Ishikawa (cell line): ENCODE measurements around the gene POLDIP3.

Experiments used
- CEBPB ChIP-seq: IDR thresholded peaks from 2 replicates; pipeline ENCODE4 v1.6.1; 2012
- EGR1 ChIP-seq: IDR thresholded peaks from 2 replicates; pipeline ENCODE4 v1.6.1; 2012
- EP300 ChIP-seq: IDR thresholded peaks from 2 replicates; pipeline ENCODE4 v1.6.1; 2012; ENCODE audit warnings: borderline replicate concordance
- FOXM1 ChIP-seq: IDR thresholded peaks from 2 replicates; pipeline ENCODE4 v1.6.1; 2012; ENCODE audit warnings: low read depth, borderline replicate concordance
- NFIC ChIP-seq: IDR thresholded peaks from 2 replicates; pipeline ENCODE4 v1.6.1; 2012
- RAD21 ChIP-seq: IDR thresholded peaks from 2 replicates; pipeline ENCODE4 v1.6.1; 2012; ENCODE audit warnings: low read depth
- TAF1 ChIP-seq: IDR thresholded peaks from 2 replicates; pipeline ENCODE4 v1.6.1; 2012; ENCODE audit warnings: low read depth, mild to moderate bottlenecking
- TCF12 ChIP-seq: IDR thresholded peaks from 2 replicates; pipeline ENCODE4 v1.6.1; 2012; ENCODE audit warnings: low read depth
- TEAD4 ChIP-seq: IDR thresholded peaks from 2 replicates; pipeline ENCODE4 v1.6.1; 2012
- YY1 ChIP-seq: IDR thresholded peaks from 2 replicates; pipeline ENCODE4 v1.6.1; 2012; ENCODE audit warnings: low read depth
- TF ChIP-seq, protein P1 (sequence below): IDR thresholded peaks from 2 replicates; pipeline ENCODE4 v1.6.1; 2012; ENCODE audit warnings: low read depth, mild to moderate bottlenecking
- TF ChIP-seq, protein P2 (sequence below): IDR thresholded peaks from 2 replicates; pipeline ENCODE4 v1.6.1; 2012
- TF ChIP-seq, protein P3 (sequence below): IDR thresholded peaks from 2 replicates; pipeline ENCODE4 v1.6.1; 2012

DNA sequence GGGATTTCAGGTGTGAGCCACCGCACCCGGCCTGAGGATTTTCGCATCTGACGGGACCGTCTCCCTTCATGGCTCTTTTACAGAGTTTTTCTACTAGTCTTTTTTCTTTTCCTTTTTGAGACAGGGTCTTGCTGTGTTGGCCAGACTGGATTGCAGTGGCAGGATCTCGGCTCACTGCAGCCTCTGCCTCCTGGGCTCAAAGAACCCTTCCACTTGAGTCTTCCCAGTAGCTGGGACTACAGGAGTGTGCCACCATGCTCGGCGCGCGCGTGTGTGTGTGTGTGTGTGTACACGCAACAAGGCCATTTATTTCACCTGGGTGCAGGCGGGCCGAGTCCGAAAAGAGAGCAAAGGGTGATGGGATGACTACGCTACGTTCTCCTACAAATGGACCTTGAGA is 50.0 kb downstream of the POLDIP3 start:
- TF ChIP-seq EP300 (no peak), RAD21 (no peak), NFIC (no peak), TCF12 (no peak), YY1 (no peak), CEBPB (no peak), TEAD4 (no peak), EGR1 (no peak), TAF1 (no peak), FOXM1 (no peak)
- TF ChIP-seq, protein P1, sequence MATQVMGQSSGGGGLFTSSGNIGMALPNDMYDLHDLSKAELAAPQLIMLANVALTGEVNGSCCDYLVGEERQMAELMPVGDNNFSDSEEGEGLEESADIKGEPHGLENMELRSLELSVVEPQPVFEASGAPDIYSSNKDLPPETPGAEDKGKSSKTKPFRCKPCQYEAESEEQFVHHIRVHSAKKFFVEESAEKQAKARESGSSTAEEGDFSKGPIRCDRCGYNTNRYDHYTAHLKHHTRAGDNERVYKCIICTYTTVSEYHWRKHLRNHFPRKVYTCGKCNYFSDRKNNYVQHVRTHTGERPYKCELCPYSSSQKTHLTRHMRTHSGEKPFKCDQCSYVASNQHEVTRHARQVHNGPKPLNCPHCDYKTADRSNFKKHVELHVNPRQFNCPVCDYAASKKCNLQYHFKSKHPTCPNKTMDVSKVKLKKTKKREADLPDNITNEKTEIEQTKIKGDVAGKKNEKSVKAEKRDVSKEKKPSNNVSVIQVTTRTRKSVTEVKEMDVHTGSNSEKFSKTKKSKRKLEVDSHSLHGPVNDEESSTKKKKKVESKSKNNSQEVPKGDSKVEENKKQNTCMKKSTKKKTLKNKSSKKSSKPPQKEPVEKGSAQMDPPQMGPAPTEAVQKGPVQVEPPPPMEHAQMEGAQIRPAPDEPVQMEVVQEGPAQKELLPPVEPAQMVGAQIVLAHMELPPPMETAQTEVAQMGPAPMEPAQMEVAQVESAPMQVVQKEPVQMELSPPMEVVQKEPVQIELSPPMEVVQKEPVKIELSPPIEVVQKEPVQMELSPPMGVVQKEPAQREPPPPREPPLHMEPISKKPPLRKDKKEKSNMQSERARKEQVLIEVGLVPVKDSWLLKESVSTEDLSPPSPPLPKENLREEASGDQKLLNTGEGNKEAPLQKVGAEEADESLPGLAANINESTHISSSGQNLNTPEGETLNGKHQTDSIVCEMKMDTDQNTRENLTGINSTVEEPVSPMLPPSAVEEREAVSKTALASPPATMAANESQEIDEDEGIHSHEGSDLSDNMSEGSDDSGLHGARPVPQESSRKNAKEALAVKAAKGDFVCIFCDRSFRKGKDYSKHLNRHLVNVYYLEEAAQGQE, result no peak
- TF ChIP-seq, protein P2, sequence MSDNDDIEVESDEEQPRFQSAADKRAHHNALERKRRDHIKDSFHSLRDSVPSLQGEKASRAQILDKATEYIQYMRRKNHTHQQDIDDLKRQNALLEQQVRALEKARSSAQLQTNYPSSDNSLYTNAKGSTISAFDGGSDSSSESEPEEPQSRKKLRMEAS, result no peak
- TF ChIP-seq, protein P3, sequence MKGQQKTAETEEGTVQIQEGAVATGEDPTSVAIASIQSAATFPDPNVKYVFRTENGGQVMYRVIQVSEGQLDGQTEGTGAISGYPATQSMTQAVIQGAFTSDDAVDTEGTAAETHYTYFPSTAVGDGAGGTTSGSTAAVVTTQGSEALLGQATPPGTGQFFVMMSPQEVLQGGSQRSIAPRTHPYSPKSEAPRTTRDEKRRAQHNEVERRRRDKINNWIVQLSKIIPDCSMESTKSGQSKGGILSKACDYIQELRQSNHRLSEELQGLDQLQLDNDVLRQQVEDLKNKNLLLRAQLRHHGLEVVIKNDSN, result no peak
